HG03103 (cell line): ENCODE data around the gene BICDL2.

ENCODE experiments used
- ATAC-seq: cut with Tn5 transposase; IDR thresholded peaks from one replicate; pipeline ENCODE4 v1.9.1; 2021; ENCODE audit warnings: low read depth; ENCODE audit not compliant: unreplicated experiment

Gene BICDL2

GRCh38 chr16:3012828-3013420 is 23.8 kb downstream of the BICDL2 start, which contains the start of gene CLDN9:
Gene CLDN9, plus strand, starts transcription at chr16:3012923. Its CDS starts 440 bp downstream, at chr16:3013363.
- ATAC-seq: no peak

DNA sequence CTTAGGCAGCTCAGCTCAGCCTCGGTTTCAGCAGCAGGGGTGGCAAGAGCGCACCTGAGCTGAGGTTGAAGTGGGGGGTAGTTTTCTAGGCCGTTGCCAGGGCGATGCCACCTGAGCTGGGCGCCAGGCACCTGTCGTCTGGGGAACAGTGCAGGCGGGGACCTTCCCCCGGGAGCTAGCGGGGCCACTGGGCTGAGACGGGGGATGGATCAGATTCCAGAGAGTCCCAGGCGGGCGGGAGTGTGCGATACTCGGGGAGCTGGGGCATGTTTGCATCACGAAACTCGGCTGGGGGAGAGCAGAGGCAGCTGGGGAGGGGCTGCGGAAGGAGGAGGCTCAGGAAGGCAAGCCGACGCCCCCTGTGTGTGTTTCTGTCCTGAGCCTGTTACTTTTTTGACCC is 24.5 kb downstream of the BICDL2 start:
- no peak for ATAC-seq

GRCh38 chr16:3010510-3010909 is 26.2 kb downstream of the BICDL2 start:
- no peak for ATAC-seq

DNA sequence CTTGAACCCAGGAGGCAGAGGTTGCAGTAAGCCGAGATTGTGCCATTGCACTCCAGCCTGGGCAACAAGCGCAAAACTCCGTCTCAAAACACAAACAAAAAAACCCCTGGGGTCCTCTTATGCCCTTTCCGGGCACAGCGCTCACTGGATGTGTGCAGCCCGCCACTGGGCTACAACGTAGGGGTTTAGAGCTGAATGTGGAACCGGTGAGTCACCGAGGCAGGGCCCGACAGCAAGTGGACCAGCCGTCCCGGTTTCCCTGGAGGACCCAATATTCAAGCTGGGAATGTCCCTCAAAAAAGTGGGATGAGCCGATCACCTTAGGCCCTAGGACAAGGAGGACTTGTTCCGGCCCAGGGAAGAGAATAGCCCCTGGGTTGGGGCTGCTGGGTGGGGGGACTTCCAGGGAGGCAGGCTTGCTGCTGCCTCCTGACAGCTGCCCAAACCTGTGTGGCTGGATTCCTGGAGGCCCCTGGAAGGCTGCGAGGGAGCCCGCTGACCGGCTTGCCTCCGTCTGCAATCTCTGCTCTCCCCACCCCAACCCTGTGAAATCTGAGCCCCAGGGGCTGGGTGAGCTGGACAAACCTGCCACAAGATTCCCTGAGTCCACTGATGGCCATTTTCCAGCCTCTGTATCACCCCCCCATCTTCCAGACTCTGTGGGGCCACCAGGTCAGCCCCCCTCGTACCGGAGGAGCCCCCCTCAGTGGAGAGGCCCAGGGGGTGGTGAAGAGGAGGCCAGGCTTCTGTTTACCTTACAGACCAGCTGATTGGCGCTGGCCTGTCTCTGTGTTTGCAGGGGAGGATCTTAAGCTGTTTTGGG is 27.0 kb downstream of the BICDL2 start:
- no peak for ATAC-seq

- ATAC-seq: no peak
Measured at GRCh38 chr16:3008690-3009037, 28.1 kb downstream of the BICDL2 start.

- no peak for ATAC-seq
Measured at GRCh38 chr16:3007957-3008689, 28.6 kb downstream of the BICDL2 start.

- ATAC-seq: no peak
Measured at GRCh38 chr16:3007059-3007956, 29.4 kb downstream of the BICDL2 start.

GRCh38 chr16:3004781-3005284 is 31.9 kb downstream of the BICDL2 start:
- no peak for ATAC-seq

GRCh38 chr16:3004319-3004718 is 32.4 kb downstream of the BICDL2 start:
- no peak for ATAC-seq

DNA sequence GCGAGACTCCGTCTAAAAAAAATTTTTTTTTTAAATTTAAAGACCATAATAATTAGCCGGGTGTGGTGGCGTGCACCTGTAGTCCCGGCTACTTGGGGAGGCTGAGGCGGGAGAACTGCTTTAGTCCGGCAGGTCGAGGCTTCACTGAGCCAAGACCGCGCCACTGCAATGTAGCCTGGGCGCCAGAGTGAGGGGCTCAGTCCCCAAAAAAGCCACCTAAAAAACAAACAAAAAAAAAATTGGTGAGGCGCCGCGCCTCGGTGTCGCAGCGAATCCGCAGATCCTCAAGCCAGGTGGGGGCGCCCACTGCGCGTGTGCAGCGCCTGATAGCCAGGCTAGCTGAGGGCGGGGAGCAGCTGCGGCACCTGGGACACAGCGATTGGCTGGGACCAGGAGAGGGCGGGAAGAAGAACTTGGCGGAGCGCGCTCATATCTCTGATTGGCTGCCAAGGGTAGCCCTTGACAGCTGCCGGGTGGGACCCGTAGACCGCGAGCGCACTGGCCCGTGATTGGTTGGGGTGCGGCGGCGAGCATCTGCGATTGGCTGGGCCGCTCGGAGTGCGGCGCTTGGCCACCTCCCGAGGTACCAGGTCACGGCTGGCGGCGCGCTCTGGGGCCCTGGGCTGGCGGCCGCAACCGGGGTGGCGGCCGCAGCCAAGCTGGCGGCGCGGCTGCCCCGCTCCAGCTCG is 33.0 kb downstream of the BICDL2 start:
- peak; percentile 93 for ATAC-seq

- ATAC-seq: no peak
Measured at GRCh38 chr16:3001316-3001715, 35.4 kb downstream of the BICDL2 start.

DNA sequence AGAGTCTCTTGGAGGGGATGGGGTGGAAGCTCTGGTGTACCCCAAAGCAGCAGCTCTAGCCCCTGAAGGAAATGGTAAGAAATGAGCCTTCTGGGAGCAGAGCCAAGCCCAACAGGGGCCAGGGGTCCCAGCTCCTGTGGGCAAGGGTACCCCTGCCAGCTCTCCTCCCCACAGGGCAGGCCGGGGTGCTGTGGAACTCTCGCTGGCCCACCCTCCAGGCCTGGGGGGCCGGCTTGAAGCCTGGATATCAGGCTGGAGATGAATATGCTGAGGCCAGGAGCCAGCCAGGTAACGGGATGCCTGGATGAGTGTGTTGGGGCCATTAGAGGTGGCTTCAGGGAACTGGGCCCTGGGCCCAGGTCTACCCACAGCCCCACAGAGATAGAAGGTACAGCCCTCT is 36.2 kb downstream of the BICDL2 start:
- no peak for ATAC-seq

GRCh38 chr16:2999929-3000328 is 36.8 kb downstream of the BICDL2 start:
- no peak for ATAC-seq

DNA sequence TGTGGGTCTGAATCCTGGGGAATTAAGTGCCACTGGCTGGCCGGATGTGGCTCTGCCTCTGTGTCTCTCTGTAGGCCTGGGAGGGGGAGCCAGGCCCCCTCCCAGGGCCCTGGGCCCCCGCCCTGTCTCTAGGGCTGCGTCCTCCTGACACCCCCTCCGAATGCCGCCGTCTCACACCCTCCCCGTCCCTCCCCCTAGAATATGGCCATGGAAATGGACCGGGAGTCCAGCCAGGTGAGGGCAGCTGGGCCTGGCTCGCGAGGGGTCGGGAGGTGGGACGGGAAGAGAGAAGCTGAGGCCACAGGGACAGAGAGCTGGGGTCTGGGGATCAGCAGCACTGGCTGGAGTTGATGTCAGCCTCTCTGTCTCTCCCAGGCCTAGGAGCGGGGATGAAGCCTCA is 40.4 kb downstream of the BICDL2 start:
- no peak for ATAC-seq

DNA sequence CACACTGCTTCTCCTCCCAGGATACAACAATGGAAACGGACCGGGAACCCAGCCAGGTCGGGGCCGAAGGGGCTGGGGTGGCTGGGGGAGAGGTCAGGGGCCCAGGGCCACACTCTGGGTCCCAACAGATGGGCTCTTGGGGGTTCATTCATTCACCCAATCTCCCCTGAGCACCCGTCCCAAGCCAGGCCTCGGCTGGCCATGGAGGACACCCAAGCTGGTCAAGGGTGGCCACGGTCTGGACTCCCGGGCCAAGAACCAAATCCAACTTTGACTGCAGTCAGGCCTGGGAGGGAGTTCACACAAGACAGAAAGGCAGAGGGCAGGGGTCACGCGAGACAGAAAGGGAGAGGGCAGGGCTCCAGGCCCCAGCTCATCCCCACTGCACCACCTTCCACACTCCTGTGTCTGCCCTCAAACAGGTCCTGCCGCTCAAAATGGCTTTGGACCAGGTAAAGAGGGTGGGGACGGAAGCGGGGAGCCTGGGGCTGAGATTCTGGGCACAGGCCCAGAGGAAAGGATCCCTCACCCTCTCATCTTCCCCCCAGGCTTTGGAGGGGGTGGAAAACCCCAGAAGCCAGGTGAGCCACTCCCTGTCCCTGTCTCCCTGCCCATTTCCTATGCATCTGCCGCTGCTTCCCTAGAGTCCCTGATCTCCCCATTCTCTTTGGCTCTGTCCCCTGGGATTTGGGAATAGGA is 44.2 kb downstream of the BICDL2 start:
- ATAC-seq: no peak

- ATAC-seq: no peak
Measured at GRCh38 chr16:2991566-2992261, 45.0 kb downstream of the BICDL2 start.

- ATAC-seq: no peak
Measured at GRCh38 chr16:2990891-2991290, 45.9 kb downstream of the BICDL2 start.

GRCh38 chr16:2988590-2989099 is 48.1 kb downstream of the BICDL2 start:
- no peak for ATAC-seq
